ENCODE results near the gene TMEM170A.

- TF ChIP-seq EZH2 (IDR thresholded peaks at IDR 0.05; ENCODE audit: borderline replicate concordance, control insufficient read depth, low read depth, low read length) (no peak), TARDBP (IDR thresholded peaks at IDR 0.05; ENCODE audit: borderline replicate concordance) (no peak), CTCF (IDR thresholded peaks at IDR 0.05 in 2 of 3, conservative IDR thresholded peaks at IDR 0.05 in 1 of 3; ENCODE audit: control insufficient read depth in 2 of 3, extremely low read depth in 1 of 3, insufficient read depth in 1 of 3, low read depth in 3 of 3, low read length in 3 of 3) (no peak), BRCA1 (IDR thresholded peaks at IDR 0.05; ENCODE audit: low read depth, low read length) (no peak), PML (IDR thresholded peaks at IDR 0.05; ENCODE audit: low read length) (no peak), POLR2A (IDR thresholded peaks at IDR 0.05; ENCODE audit: low read depth, low read length) (no peak), RELB (IDR thresholded peaks at IDR 0.05; ENCODE audit: low read depth) (no peak), ZBTB40 (IDR thresholded peaks at IDR 0.05; ENCODE audit: borderline replicate concordance) (no peak), USF1 (IDR thresholded peaks at IDR 0.05; ENCODE audit: borderline replicate concordance, extremely low read length, insufficient read depth, low read depth, low read length) (no peak), ZBTB33 (IDR thresholded peaks at IDR 0.05) (no peak), ASH2L (IDR thresholded peaks at IDR 0.05; ENCODE audit: borderline replicate concordance, low read depth) (no peak), ESRRA (IDR thresholded peaks at IDR 0.05; ENCODE audit: low read length) (no peak), RFX5 (IDR thresholded peaks at IDR 0.05; ENCODE audit: low read depth, low read length) (no peak), SP1 (IDR thresholded peaks at IDR 0.05; ENCODE audit: low read depth, low read length) (no peak)
Observed at GRCh38 chr16:75398333-75398732, 66.2 kb downstream of the TMEM170A start.
